Measurements from ENCODE around the gene PLA2G2E. TPM values are rescaled to one million over a fixed set of nuclear protein-coding genes. Genes with fewer than 3 reads are reported as not detected.

The PLA2G2E gene
- total RNA-seq, 3 donors from 2014 or later (not counting 1 experiment from before 2014, with no cell fraction given) = not detected

- WGBS (ENCODE audit: insufficient coverage) = 75% methylated on average over 17 of the region's 17 CpGs
- ATAC-seq = no peak
- no peak for TF ChIP-seq CTCF (IDR thresholded peaks at IDR 0.05)
These were observed 1.3 kb downstream of the PLA2G2E start for GRCh38 chr1:19922015-19922688.

GRCh38 chr1:19921310-19921709, 2.1 kb downstream of the PLA2G2E start:
- intact Hi-C loops (cut with micrococcal nuclease) = no loop called here
- no peaks in the 10 kb centered on the region for H3K9me3 Mint-ChIP-seq
- Histone ChIP-seq H3K27me3 (ENCODE audit: control insufficient read depth, insufficient read depth, low read length) (no peaks in the 10 kb centered on the region), H3K4me1 (ENCODE audit: control insufficient read depth, insufficient read depth, low read length) (no peaks in the 10 kb centered on the region), H3K27ac (ENCODE audit: low read length) (no peak overlapping the region), H3K4me3 (ENCODE audit: low read length) (no peak overlapping the region), H3K36me3 (ENCODE audit: control insufficient read depth, insufficient read depth, low read length) (no peaks in the 10 kb centered on the region), H3K9me3 (ENCODE audit: control insufficient read depth, insufficient read depth, low read length) (no peaks in the 10 kb centered on the region)
- H3K27me3 Mint-ChIP-seq (ENCODE audit: low read depth in 2 of 2) = peaks cover 0 to 3% of the 10 kb centered on the region in 2 donors
- ATAC-seq (no peak), DNase-seq (no peak)
- no peak for TF ChIP-seq CTCF (IDR thresholded peaks at IDR 0.05)
- H3K27ac Mint-ChIP-seq = no peak overlapping the region
- H3K4me1 Mint-ChIP-seq = peaks cover 4 to 6% of the 10 kb centered on the region in 2 donors
- no peak overlapping the region for H3K4me3 Mint-ChIP-seq
- WGBS (ENCODE audit: insufficient coverage) = 90% methylated on average over 13 of the region's 13 CpGs
- no peaks in the 10 kb centered on the region for H3K36me3 Mint-ChIP-seq

More at GRCh38 chr1:19922015-19922688, 1.3 kb downstream of the PLA2G2E start:
- Mint-ChIP-seq H3K27ac (no peak overlapping the region), H3K4me1 (peaks cover 4 to 6% of the 10 kb centered on the region in 2 donors), H3K36me3 (no peaks in the 10 kb centered on the region), H3K4me3 (no peak overlapping the region), H3K27me3 (ENCODE audit: low read depth in 2 of 2) (peaks cover 0 to 3% of the 10 kb centered on the region in 2 donors), H3K9me3 (no peaks in the 10 kb centered on the region)
- no peaks in the 10 kb centered on the region for H3K27me3 ChIP-seq (ENCODE audit: control insufficient read depth, insufficient read depth, low read length)
- H3K36me3 ChIP-seq (ENCODE audit: control insufficient read depth, insufficient read depth, low read length) = no peaks in the 10 kb centered on the region
- no peak overlapping the region for H3K27ac ChIP-seq (ENCODE audit: low read length)
- no peak overlapping the region for H3K4me3 ChIP-seq (ENCODE audit: low read length)
- H3K4me1 ChIP-seq (ENCODE audit: control insufficient read depth, insufficient read depth, low read length) = no peaks in the 10 kb centered on the region
- intact Hi-C loops (cut with micrococcal nuclease) = no loop called here
- H3K9me3 ChIP-seq (ENCODE audit: control insufficient read depth, insufficient read depth, low read length) = no peaks in the 10 kb centered on the region
- DNase-seq = no peak

GRCh38 chr1:19920132-19920710, 3.2 kb downstream of the PLA2G2E start:
- DNase-seq (no peak), ATAC-seq (no peak)
- intact Hi-C loops (cut with micrococcal nuclease) = no loop called here

More at GRCh38 chr1:19920132-19920710, 3.2 kb downstream of the PLA2G2E start:
- H3K4me3 ChIP-seq (ENCODE audit: low read length) = no peak overlapping the region
- H3K4me1 ChIP-seq (ENCODE audit: control insufficient read depth, insufficient read depth, low read length) = no peaks in the 10 kb centered on the region
- H3K27me3 Mint-ChIP-seq (ENCODE audit: low read depth in 2 of 2) = peaks cover 0 to 3% of the 10 kb centered on the region in 2 donors
- WGBS (ENCODE audit: insufficient coverage) = 94% methylated on average over 19 of the region's 19 CpGs
- H3K27ac ChIP-seq (ENCODE audit: low read length) = no peak overlapping the region
- no peak overlapping the region for H3K4me3 Mint-ChIP-seq
- H3K4me1 Mint-ChIP-seq = peaks cover 4 to 6% of the 10 kb centered on the region in 2 donors
- H3K27ac Mint-ChIP-seq = no peak overlapping the region
- H3K36me3 ChIP-seq (ENCODE audit: control insufficient read depth, insufficient read depth, low read length) = no peaks in the 10 kb centered on the region
- H3K9me3 Mint-ChIP-seq = no peaks in the 10 kb centered on the region
- H3K27me3 ChIP-seq (ENCODE audit: control insufficient read depth, insufficient read depth, low read length) = no peaks in the 10 kb centered on the region
- H3K36me3 Mint-ChIP-seq = no peaks in the 10 kb centered on the region
- no peak for TF ChIP-seq CTCF (IDR thresholded peaks at IDR 0.05)
- no peaks in the 10 kb centered on the region for H3K9me3 ChIP-seq (ENCODE audit: control insufficient read depth, insufficient read depth, low read length)

All from natural killer cell (primary cell).